GM19468 (cell line): ENCODE results near the gene GRM4.

Experiments
- ATAC-seq: cut with Tn5 transposase; IDR thresholded peaks from one replicate; pipeline ENCODE4 v1.9.1; 2021; ENCODE audit warnings: mild to moderate bottlenecking, moderate library complexity, moderate number of reproducible peaks; ENCODE audit not compliant: unreplicated experiment; ENCODE audit errors: extremely low read depth

Gene GRM4

GRCh38 chr6:34092631-34093030 is 53.3 kb downstream of the GRM4 start:
- ATAC-seq: no peak

GRCh38 chr6:34090935-34091334 is 55.0 kb downstream of the GRM4 start:
- ATAC-seq: no peak

GRCh38 chr6:34090529-34090928 is 55.4 kb downstream of the GRM4 start:
- ATAC-seq: no peak

- no peak for ATAC-seq
Observed at GRCh38 chr6:34086558-34086957, 59.3 kb downstream of the GRM4 start.

GRCh38 chr6:34085453-34086170 is 60.3 kb downstream of the GRM4 start:
- no peak for ATAC-seq

GRCh38 chr6:34084591-34085290 is 61.1 kb downstream of the GRM4 start:
- no peak for ATAC-seq

GRCh38 chr6:34082864-34083626 is 62.8 kb downstream of the GRM4 start:
- no peak for ATAC-seq

- ATAC-seq: no peak
Observed at GRCh38 chr6:34082348-34082747, 63.5 kb downstream of the GRM4 start.

- ATAC-seq: no peak
Observed at GRCh38 chr6:34080357-34080756, 65.5 kb downstream of the GRM4 start.

- ATAC-seq: no peak
Observed at GRCh38 chr6:34079899-34080298, 66.0 kb downstream of the GRM4 start.

- ATAC-seq: no peak
Observed at GRCh38 chr6:34075906-34076305, 70.0 kb downstream of the GRM4 start.

GRCh38 chr6:34074064-34074742 is 71.7 kb downstream of the GRM4 start:
- ATAC-seq: no peak

- ATAC-seq: no peak
Observed at GRCh38 chr6:34073540-34073939, 72.3 kb downstream of the GRM4 start.

GRCh38 chr6:34072727-34073126 is 73.2 kb downstream of the GRM4 start:
- no peak for ATAC-seq

GRCh38 chr6:34071884-34072379 is 74.0 kb downstream of the GRM4 start:
- no peak for ATAC-seq

GRCh38 chr6:34071136-34071883 is 74.6 kb downstream of the GRM4 start:
- ATAC-seq: no peak

- no peak for ATAC-seq
Observed at GRCh38 chr6:34070315-34071135, 75.4 kb downstream of the GRM4 start.

GRCh38 chr6:34068462-34069044 is 77.3 kb downstream of the GRM4 start:
- no peak for ATAC-seq

GRCh38 chr6:34067814-34068213 is 78.1 kb downstream of the GRM4 start:
- no peak for ATAC-seq
